GM21360 (cell line): ENCODE data around the gene KRT86.

Source experiments
- ATAC-seq: cut with Tn5 transposase; IDR thresholded peaks from one replicate; pipeline ENCODE4 v1.9.1; 2021; ENCODE audit warnings: mild to moderate bottlenecking, moderate library complexity; ENCODE audit not compliant: unreplicated experiment

KRT86 gene

GRCh38 chr12:52274521-52275120 lies at the start of gene KRT86:
Gene KRT86, plus strand, starts transcription at chr12:52274645. Its CDS starts 27,272 bp downstream, at chr12:52301917.
- ATAC-seq: no peak

DNA sequence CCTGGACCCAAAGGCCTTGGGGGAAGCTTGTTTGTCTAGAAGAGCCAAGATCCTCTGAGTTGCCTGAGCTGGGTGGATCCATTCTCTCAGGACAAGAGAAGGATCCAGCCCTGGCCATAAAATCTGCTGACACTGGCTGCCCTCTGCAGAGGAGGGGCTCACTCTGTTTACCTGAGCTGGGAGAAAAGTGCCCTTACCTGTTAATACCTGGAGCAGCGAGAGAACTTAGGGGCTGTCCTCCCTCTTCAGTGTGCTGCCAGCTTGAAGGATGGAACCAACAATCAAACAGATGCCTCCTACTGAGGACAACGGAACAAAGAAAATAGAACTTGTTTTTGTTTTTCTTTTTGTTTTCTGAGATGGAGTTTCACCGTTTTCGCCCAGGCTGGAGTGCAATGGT lies 48.7 kb upstream of the KRT86 start:
- no peak for ATAC-seq

GRCh38 chr12:52226446-52226845 lies 48.0 kb upstream of the KRT86 start:
- no peak for ATAC-seq

DNA sequence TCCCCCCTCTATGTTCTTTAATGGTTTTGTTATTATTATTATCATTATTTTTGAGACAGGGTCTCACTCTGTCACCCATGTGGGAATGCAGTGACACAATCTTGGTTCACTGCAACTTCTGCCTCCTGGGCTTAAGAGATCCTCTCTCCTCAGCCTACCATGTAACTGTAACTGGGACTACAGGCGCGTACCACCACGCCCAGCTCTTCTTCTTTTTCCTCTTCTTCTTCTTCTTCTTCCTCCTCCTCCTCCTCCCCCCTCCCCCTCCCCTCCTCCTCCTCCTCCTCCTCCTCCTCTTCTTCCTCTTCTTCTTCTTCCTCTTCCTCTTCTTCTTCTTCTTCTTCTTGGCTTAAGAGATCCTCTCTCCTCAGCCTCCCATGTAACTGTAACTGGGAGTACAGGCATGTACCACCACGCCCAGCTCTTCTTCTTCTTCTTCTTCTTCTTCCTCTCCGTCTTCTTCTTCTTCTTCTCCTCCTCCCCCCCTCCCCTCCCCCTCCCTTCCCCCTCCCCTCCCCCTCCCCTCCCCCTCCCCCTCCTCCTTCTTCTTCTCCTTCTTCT lies 46.8 kb upstream of the KRT86 start:
- no peak for ATAC-seq

- ATAC-seq: no peak
These were observed 46.1 kb upstream of the KRT86 start for GRCh38 chr12:52228366-52228765.

GRCh38 chr12:52228931-52229330 lies 45.5 kb upstream of the KRT86 start:
- ATAC-seq: no peak

GRCh38 chr12:52229836-52230343 lies 44.6 kb upstream of the KRT86 start:
- ATAC-seq: no peak

GRCh38 chr12:52230364-52231281 lies 43.8 kb upstream of the KRT86 start:
- ATAC-seq: no peak

GRCh38 chr12:52231305-52232202 lies 42.9 kb upstream of the KRT86 start:
- no peak for ATAC-seq

- ATAC-seq: no peak
These were observed 42.2 kb upstream of the KRT86 start for GRCh38 chr12:52232203-52232673.

GRCh38 chr12:52232674-52233461 lies 41.6 kb upstream of the KRT86 start, which contains the start of gene KRT7:
Gene KRT7, plus strand, starts transcription at chr12:52233243. Its CDS starts 54 bp downstream, at chr12:52233297.
- ATAC-seq: no peak

- ATAC-seq: no peak
These were observed 40.8 kb upstream of the KRT86 start for GRCh38 chr12:52233462-52234207.

- ATAC-seq: no peak
These were observed 40.1 kb upstream of the KRT86 start for GRCh38 chr12:52234223-52234810.

DNA sequence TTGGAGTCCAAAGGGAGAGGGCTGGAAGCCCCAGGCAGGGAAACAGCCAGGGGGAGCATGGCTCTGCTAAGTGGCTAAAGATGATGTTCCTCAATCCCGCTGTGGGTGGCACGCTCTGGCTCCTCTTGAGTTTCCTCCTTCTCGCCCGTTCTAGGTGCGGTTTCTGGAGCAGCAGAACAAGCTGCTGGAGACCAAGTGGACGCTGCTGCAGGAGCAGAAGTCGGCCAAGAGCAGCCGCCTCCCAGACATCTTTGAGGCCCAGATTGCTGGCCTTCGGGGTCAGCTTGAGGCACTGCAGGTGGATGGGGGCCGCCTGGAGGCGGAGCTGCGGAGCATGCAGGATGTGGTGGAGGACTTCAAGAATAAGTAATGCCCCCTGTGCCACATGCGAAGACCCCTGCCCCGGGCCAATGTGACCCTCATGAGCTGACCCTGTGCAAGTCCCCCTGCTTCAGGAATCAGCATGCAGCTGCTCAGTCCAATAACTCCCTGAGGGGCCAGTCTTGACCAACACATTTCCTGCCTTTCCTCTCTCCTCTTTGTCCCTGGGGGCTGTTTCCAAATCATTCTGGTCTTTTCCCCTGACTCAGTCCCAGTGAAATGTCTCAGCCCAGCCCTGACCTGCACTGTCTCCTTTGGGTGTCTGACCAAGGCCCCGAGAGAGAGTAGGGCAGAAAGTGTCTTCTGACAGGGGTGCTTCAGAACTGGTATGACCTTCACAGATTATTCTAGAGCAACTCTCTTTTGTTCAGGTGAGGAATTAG lies 39.3 kb upstream of the KRT86 start:
- ATAC-seq: no peak

DNA sequence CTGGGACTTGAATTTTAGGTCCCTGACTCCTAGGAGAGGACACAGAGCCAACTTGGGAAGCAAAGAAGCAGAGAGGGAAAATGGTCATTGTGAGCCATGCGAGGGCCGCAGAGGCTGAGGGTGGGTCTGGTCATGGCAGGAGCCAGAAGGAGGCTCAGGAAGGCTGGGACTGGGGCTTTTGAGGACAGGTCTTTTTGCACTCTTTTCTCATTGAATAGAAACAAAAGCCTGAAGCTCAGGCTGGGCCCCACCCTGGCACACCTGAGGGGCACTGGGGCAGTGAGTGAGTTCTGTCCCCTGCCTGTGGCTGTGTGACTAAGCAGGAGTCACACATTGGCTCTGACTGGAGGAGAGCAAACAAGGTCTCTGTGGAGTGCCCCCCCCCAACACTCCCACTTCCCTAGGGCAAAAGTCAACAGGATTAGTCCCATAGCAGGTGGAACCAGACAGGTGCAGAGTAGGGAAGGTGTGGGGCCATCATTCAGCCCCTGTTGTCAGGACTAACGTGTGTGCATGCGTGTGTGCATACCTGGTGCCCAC lies 38.6 kb upstream of the KRT86 start:
- no peak for ATAC-seq

- ATAC-seq: no peak
These were observed 37.9 kb upstream of the KRT86 start for GRCh38 chr12:52236386-52237050.

DNA sequence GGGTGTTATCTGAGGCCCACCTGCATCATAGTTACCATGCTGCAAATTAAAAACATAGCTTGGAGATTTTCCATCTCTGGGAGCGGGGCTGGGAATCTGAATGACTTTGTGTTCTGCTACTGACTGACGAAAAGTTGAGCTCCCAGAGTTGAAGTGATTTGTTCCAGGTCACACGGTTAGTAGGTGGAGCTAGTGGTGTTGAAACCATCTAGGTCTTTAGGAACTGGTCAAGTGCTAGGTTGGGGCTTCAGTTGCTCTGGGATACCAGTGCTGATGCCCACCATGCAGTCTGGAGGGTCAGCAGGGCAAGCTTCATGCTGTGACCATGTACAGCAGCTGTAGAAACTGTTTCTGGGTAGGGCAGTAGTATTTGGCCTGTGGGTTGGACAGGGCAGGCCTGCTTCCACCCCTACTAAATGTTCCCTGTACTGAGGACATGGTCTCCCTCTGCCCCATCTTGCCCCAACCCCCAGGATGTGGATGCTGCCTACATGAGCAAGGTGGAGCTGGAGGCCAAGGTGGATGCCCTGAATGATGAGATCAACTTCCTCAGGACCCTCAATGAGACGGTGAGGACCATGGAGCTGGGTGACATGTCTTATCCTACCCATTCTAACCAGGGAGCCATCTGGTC lies 36.1 kb upstream of the KRT86 start:
- no peak for ATAC-seq
